ENCODE measurements around the gene ABHD2. TPM values are rescaled to one million over a fixed set of nuclear protein-coding genes. Genes with fewer than 3 reads are reported as not detected.
"Not testable (repeated sequence)": the region's sequence is repeated elsewhere in the genome, so short reads cannot be mapped to it uniquely, and the experiment has no call there.

Gene ABHD2
- total RNA-seq, 4 donors from 2014 or later, result 37.8 to 81.5 (median 58.3) TPM

- H3K27ac ChIP-seq, result peak overlapping the region; percentile 53 to 79 (median 72)
- DNase-seq, result no peak
- in situ Hi-C loops (cut with MboI; ENCODE audit: low pct_ligation_motif_present in 1 of 4, low pct_unique_long_range_greater_than_20kb in 1 of 4, low sequenced_read_pairs in 3 of 4), result no loop called here
- peaks cover 15 to 53% (median 22%) of the 10 kb centered on the region in 4 donors for H3K4me1 ChIP-seq
- 17 to 79% methylated on average over 1 to 3 of the region's 3 CpGs for WGBS, 2 donors (ENCODE audit: low coverage in 1 of 2)
- H3K36me3 ChIP-seq, result no peaks in the 10 kb centered on the region
- no peaks in the 10 kb centered on the region for H3K9me3 ChIP-seq
- no peaks in the 10 kb centered on the region for H3K27me3 ChIP-seq
- TF ChIP-seq POLR2AphosphoS5 (IDR thresholded peaks at IDR 0.05), result no peak
- no peak overlapping the region for H3K4me3 ChIP-seq
- intact Hi-C loops (cut with DNase I; ENCODE audit: low total_unique reads), result no loop called here
These were observed 49.7 kb downstream of the ABHD2 start for GRCh38 chr15:89137926-89138325.

GRCh38 chr15:89138999-89139612 lies 50.9 kb downstream of the ABHD2 start:
- Histone ChIP-seq H3K4me3 (no peak overlapping the region), H3K27me3 (no peaks in the 10 kb centered on the region), H3K9me3 (no peaks in the 10 kb centered on the region), H3K36me3 (no peaks in the 10 kb centered on the region), H3K27ac (no peak overlapping the region), H3K4me1 (peaks cover 18 to 58% (median 26%) of the 10 kb centered on the region in 4 donors)
- 83 to 94% methylated on average over 5 to 10 of the region's 10 CpGs for WGBS, 2 donors (ENCODE audit: low coverage in 1 of 2)
- in situ Hi-C loops (cut with MboI; ENCODE audit: low pct_ligation_motif_present in 1 of 4, low pct_unique_long_range_greater_than_20kb in 1 of 4, low sequenced_read_pairs in 3 of 4) (no loop called here), intact Hi-C loops (cut with DNase I; ENCODE audit: low total_unique reads) (no loop called here)
- DNase-seq, result no peak
- no peak for TF ChIP-seq CTCF (IDR thresholded peaks at IDR 0.05)
- no peak for TF ChIP-seq POLR2AphosphoS5 (IDR thresholded peaks at IDR 0.05)
- no peak for TF ChIP-seq POLR2A (IDR thresholded peaks at IDR 0.05)
- no peak for TF ChIP-seq EP300 (IDR thresholded peaks at IDR 0.05; ENCODE audit: low read depth)

GRCh38 chr15:89139613-89140499 lies 51.6 kb downstream of the ABHD2 start:
- Histone ChIP-seq H3K4me1 (peaks cover 20 to 61% (median 26%) of the 10 kb centered on the region in 4 donors), H3K27ac (no peak overlapping the region), H3K27me3 (no peaks in the 10 kb centered on the region), H3K4me3 (no peak overlapping the region), H3K9me3 (no peaks in the 10 kb centered on the region), H3K36me3 (no peaks in the 10 kb centered on the region)
- intact Hi-C loops (cut with DNase I; ENCODE audit: low total_unique reads) (no loop called here), in situ Hi-C loops (cut with MboI; ENCODE audit: low pct_ligation_motif_present in 1 of 4, low pct_unique_long_range_greater_than_20kb in 1 of 4, low sequenced_read_pairs in 3 of 4) (no loop called here)
- DNase-seq, result no peak
- TF ChIP-seq EP300 (IDR thresholded peaks at IDR 0.05; ENCODE audit: low read depth), result no peak
- no peak for TF ChIP-seq POLR2AphosphoS5 (IDR thresholded peaks at IDR 0.05)
- no peak for TF ChIP-seq CTCF (IDR thresholded peaks at IDR 0.05)
- no peak for TF ChIP-seq POLR2A (IDR thresholded peaks at IDR 0.05)
- 83 to 87% methylated on average over 2 to 8 of the region's 8 CpGs for WGBS, 2 donors (ENCODE audit: low coverage in 1 of 2)

- Histone ChIP-seq H3K4me3 (no peak overlapping the region), H3K4me1 (peaks cover 20 to 64% (median 26%) of the 10 kb centered on the region in 4 donors), H3K36me3 (no peaks in the 10 kb centered on the region), H3K9me3 (no peaks in the 10 kb centered on the region), H3K27ac (no peak overlapping the region), H3K27me3 (no peaks in the 10 kb centered on the region)
- 56% methylated on average over 4 of the region's 4 CpGs; no CpG with 5 or more reads in 1 of the 2 donors for WGBS, 2 donors (ENCODE audit: low coverage in 1 of 2)
- DNase-seq, result no peak
- no peak for TF ChIP-seq POLR2AphosphoS5 (IDR thresholded peaks at IDR 0.05)
- no peak for TF ChIP-seq POLR2A (IDR thresholded peaks at IDR 0.05)
- no peak for TF ChIP-seq CTCF (IDR thresholded peaks at IDR 0.05)
- TF ChIP-seq EP300 (IDR thresholded peaks at IDR 0.05; ENCODE audit: low read depth), result no peak
- intact Hi-C loops (cut with DNase I; ENCODE audit: low total_unique reads), result no loop called here
- in situ Hi-C loops (cut with MboI; ENCODE audit: low pct_ligation_motif_present in 1 of 4, low pct_unique_long_range_greater_than_20kb in 1 of 4, low sequenced_read_pairs in 3 of 4), result no loop called here
These were observed 52.3 kb downstream of the ABHD2 start for GRCh38 chr15:89140595-89140994.

GRCh38 chr15:89141159-89141558 lies 52.9 kb downstream of the ABHD2 start:
- in situ Hi-C loops (cut with MboI; ENCODE audit: low pct_ligation_motif_present in 1 of 4, low pct_unique_long_range_greater_than_20kb in 1 of 4, low sequenced_read_pairs in 3 of 4); H3K27me3 ChIP-seq; H3K9me3 ChIP-seq; H3K27ac ChIP-seq; DNase-seq; H3K4me3 ChIP-seq; H3K36me3 ChIP-seq; intact Hi-C loops (cut with DNase I; ENCODE audit: low total_unique reads): not testable (repeated sequence)
- peaks cover 20 to 64% (median 28%) of the 10 kb centered on the region in 4 donors for H3K4me1 ChIP-seq
- 94 to 98% methylated on average over 6 to 10 of the region's 10 CpGs for WGBS, 2 donors (ENCODE audit: low coverage in 1 of 2)
